H1 (cell line): ENCODE results near the gene RBCK1.

Experiments
- EP300 ChIP-seq, 2 experiments: IDR thresholded peaks; 1 replicate in 1 of 2; 2 replicates in 1 of 2; pipeline ENCODE4 v1.6.1; 2011 to 2012; ENCODE audit warnings: low read depth in 2 of 2, low read length in 2 of 2, mild to moderate bottlenecking in 2 of 2, borderline replicate concordance in 1 of 2, inconsistent platforms in 1 of 2, moderate library complexity in 1 of 2
- GABPA ChIP-seq: IDR thresholded peaks from 2 replicates; pipeline ENCODE4 v1.6.1; 2011; ENCODE audit warnings: mild to moderate bottlenecking, low read length, moderate library complexity, borderline replicate concordance; ENCODE audit not compliant: insufficient read depth
- HDAC2 ChIP-seq, 2 experiments: fragments of 300-600 bp in 1 of 2; sonication (generic) in 1 of 2; IDR thresholded peaks; 2 replicates each; pipeline ENCODE4 v1.6.1; 2011 to 2012; ENCODE audit warnings: low read depth in 2 of 2, low read length in 2 of 2, mild to moderate bottlenecking in 2 of 2, moderate library complexity in 2 of 2, borderline replicate concordance in 1 of 2, inconsistent platforms in 1 of 2
- KDM5A ChIP-seq: fragments of 200-600 bp; IDR thresholded peaks from 2 replicates; pipeline ENCODE4 v1.7.1; 2012; ENCODE audit warnings: mild to moderate bottlenecking, low read length, inconsistent platforms, mixed read lengths
- MAFK ChIP-seq: IDR thresholded peaks from 2 replicates; pipeline ENCODE4 v1.6.1; 2012; ENCODE audit warnings: low read depth, mild to moderate bottlenecking, improper control_type of control experiment, low read length
- RAD21 ChIP-seq, 2 experiments: IDR thresholded peaks in 1 of 2; conservative IDR thresholded peaks in 1 of 2; 2 replicates each; pipeline ENCODE4 v1.6.1; 2011; ENCODE audit warnings: low read depth in 2 of 2, low read length in 2 of 2, improper control_type of control experiment in 1 of 2, inconsistent platforms in 1 of 2, mild to moderate bottlenecking in 1 of 2, moderate library complexity in 1 of 2
- RFX5 ChIP-seq: IDR thresholded peaks from 2 replicates; pipeline ENCODE4 v1.6.1; 2011; ENCODE audit warnings: low read depth, low read length, improper control_type of control experiment, borderline replicate concordance
- RXRA ChIP-seq: IDR thresholded peaks from 2 replicates; pipeline ENCODE4 v1.6.1; 2011; ENCODE audit warnings: low read depth, mild to moderate bottlenecking, low read length, moderate library complexity; ENCODE audit not compliant: insufficient read depth
- SIN3A ChIP-seq, 2 experiments: IDR thresholded peaks in 1 of 2; conservative IDR thresholded peaks in 1 of 2; 2 replicates each; pipeline ENCODE4 v1.6.1; 2011 to 2012; ENCODE audit warnings: low read length in 2 of 2, improper control_type of control experiment in 1 of 2, low read depth in 1 of 2, mild to moderate bottlenecking in 1 of 2
- SUZ12 ChIP-seq: fragments of 200-600 bp; sonication (generic); IDR thresholded peaks from 2 replicates; pipeline ENCODE4 v1.6.1; 2012; ENCODE audit warnings: mild to moderate bottlenecking, inconsistent platforms, low read length, moderate library complexity, mixed read lengths
- TAF1 ChIP-seq: IDR thresholded peaks from 2 replicates; pipeline ENCODE4 v1.6.1; 2011; ENCODE audit warnings: mild to moderate bottlenecking, low read depth, low read length
- TEAD4 ChIP-seq: IDR thresholded peaks from 2 replicates; pipeline ENCODE4 v1.6.1; 2012; ENCODE audit warnings: low read depth, low read length, inconsistent platforms, mixed read lengths
- TF ChIP-seq, protein P1 (sequence below), 3 experiments: IDR thresholded peaks; 1 replicate in 2 of 3; 2 replicates in 1 of 3; pipeline versions ENCODE4 v1.5.1 to v1.6.1; 2011; ENCODE audit warnings: low read length in 3 of 3, mild to moderate bottlenecking in 3 of 3, inconsistent platforms in 2 of 3, low read depth in 1 of 3, moderate library complexity in 1 of 3; ENCODE audit not compliant: insufficient read depth in 1 of 3; ENCODE audit errors: control extremely low read depth in 1 of 3
- TF ChIP-seq, protein P2 (sequence below): IDR thresholded peaks from 2 replicates; pipeline ENCODE4 v1.6.1; 2012; ENCODE audit warnings: low read length, inconsistent platforms

DNA sequence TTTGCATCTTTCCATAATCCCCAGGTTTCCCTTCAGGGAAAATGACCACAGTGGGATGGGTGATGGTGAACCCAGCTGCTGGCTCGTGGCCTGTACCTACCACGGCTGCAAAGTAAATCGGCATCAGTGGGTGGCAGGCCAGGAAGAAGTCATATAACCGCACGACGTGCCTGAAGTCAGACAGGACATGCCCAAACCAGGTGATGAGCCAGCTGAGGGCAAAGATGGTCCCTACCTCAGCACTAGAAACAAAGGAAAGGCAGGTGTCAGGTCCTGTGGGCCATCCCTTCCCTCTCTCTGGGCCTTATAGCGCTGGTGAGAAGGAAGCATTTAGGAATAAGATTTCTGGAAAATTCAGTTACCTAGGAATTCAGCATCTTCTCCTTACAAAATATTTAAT, 32.0 kb downstream of the RBCK1 start:
- TF ChIP-seq, protein P1, sequence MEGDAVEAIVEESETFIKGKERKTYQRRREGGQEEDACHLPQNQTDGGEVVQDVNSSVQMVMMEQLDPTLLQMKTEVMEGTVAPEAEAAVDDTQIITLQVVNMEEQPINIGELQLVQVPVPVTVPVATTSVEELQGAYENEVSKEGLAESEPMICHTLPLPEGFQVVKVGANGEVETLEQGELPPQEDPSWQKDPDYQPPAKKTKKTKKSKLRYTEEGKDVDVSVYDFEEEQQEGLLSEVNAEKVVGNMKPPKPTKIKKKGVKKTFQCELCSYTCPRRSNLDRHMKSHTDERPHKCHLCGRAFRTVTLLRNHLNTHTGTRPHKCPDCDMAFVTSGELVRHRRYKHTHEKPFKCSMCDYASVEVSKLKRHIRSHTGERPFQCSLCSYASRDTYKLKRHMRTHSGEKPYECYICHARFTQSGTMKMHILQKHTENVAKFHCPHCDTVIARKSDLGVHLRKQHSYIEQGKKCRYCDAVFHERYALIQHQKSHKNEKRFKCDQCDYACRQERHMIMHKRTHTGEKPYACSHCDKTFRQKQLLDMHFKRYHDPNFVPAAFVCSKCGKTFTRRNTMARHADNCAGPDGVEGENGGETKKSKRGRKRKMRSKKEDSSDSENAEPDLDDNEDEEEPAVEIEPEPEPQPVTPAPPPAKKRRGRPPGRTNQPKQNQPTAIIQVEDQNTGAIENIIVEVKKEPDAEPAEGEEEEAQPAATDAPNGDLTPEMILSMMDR (IDR thresholded peaks at IDR 0.05; ENCODE audit: control extremely low read depth in 1 of 3, insufficient read depth in 1 of 3, low read depth in 1 of 3, low read length in 3 of 3) = no peak
- no peak for TF ChIP-seq TAF1
- TF ChIP-seq HDAC2 (IDR thresholded peaks at IDR 0.05; ENCODE audit: borderline replicate concordance in 1 of 2, low read depth in 2 of 2, low read length in 2 of 2) = no peak
- no peak for TF ChIP-seq RFX5
- TF ChIP-seq SUZ12 = no peak
- no peak for TF ChIP-seq KDM5A
- no peak for TF ChIP-seq EP300 (IDR thresholded peaks at IDR 0.05; ENCODE audit: borderline replicate concordance in 1 of 2, low read depth in 2 of 2, low read length in 2 of 2)
- no peak for TF ChIP-seq MAFK
- no peak for TF ChIP-seq RAD21 (IDR thresholded peaks at IDR 0.05 in 1 of 2, conservative IDR thresholded peaks at IDR 0.05 in 1 of 2; ENCODE audit: low read depth in 2 of 2, low read length in 2 of 2)
- no peak for TF ChIP-seq TEAD4
- TF ChIP-seq, protein P2, sequence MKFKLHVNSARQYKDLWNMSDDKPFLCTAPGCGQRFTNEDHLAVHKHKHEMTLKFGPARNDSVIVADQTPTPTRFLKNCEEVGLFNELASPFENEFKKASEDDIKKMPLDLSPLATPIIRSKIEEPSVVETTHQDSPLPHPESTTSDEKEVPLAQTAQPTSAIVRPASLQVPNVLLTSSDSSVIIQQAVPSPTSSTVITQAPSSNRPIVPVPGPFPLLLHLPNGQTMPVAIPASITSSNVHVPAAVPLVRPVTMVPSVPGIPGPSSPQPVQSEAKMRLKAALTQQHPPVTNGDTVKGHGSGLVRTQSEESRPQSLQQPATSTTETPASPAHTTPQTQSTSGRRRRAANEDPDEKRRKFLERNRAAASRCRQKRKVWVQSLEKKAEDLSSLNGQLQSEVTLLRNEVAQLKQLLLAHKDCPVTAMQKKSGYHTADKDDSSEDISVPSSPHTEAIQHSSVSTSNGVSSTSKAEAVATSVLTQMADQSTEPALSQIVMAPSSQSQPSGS = no peak
- no peak for TF ChIP-seq RXRA
- TF ChIP-seq GABPA = no peak
- no peak for TF ChIP-seq SIN3A (conservative IDR thresholded peaks at IDR 0.05 in 1 of 2, IDR thresholded peaks at IDR 0.05 in 1 of 2; ENCODE audit: low read depth in 1 of 2, low read length in 2 of 2)
